B cell (primary cell): ENCODE measurements around the gene TOB2.

ENCODE experiments used
- CTCF ChIP-seq: fragments of 200-600 bp; IDR thresholded peaks from one replicate; pipeline ENCODE4 v1.8.0; 2022; ENCODE audit warnings: antibody characterized with exemption, mild to moderate bottlenecking
- EZH2 ChIP-seq: IDR thresholded peaks from 2 replicates; pipeline ENCODE4 v1.6.1; 2012; ENCODE audit warnings: borderline replicate concordance, low read depth, mild to moderate bottlenecking, moderate library complexity, low read length; ENCODE audit not compliant: insufficient read depth, poor library complexity, severe bottlenecking

- TF ChIP-seq CTCF: no peak
- no peak for TF ChIP-seq EZH2
These were observed 9.4 kb downstream of the TOB2 start for GRCh38 chr22:41437198-41437597.
